Suprapubic skin (tissue), 4 donors: ENCODE measurements around the gene NPC1. TPM values are rescaled to one million over a fixed set of nuclear protein-coding genes. Genes with fewer than 3 reads are reported as not detected.
"Not testable (repeated sequence)": the region's sequence is repeated elsewhere in the genome, so short reads cannot be mapped to it uniquely, and the experiment has no call there.

Experiments used
- DNase-seq, 2 donors: peaks; one replicate each; pipeline ENCODE4 v3.0.0-alpha.2; 2019; ENCODE audit warnings: low spot score in 2 of 2
- H3K27ac ChIP-seq: fragments of 200-600 bp; sonication (generic); one replicate; pipeline ENCODE4 v1.5.1; 2019
- H3K27me3 ChIP-seq: fragments of 200-600 bp; sonication (generic); one replicate; pipeline ENCODE4 v1.5.1; 2019
- H3K36me3 ChIP-seq: fragments of 200-600 bp; sonication (generic); one replicate; pipeline ENCODE4 v1.5.1; 2019
- H3K4me1 ChIP-seq: fragments of 200-600 bp; sonication (generic); one replicate; pipeline ENCODE4 v1.5.1; 2019
- H3K4me3 ChIP-seq: fragments of 200-600 bp; sonication (generic); one replicate; pipeline ENCODE4 v1.5.1; 2019; ENCODE audit warnings: mild to moderate bottlenecking
- H3K9me3 ChIP-seq: fragments of 200-600 bp; sonication (generic); one replicate; pipeline ENCODE4 v1.5.1; 2019
- CTCF ChIP-seq, 2 donors: fragments of 200-600 bp in 1 of 2; fragments of 450-650 bp in 1 of 2; sonication (generic) in 1 of 2; IDR thresholded peaks; one replicate each; pipeline ENCODE4 v1.5.1; 2016 to 2019; ENCODE audit warnings: antibody characterized with exemption in 2 of 2, mild to moderate bottlenecking in 1 of 2, moderate library complexity in 1 of 2
- EP300 ChIP-seq: sonication (generic); formaldehyde crosslinking; IDR thresholded peaks from one replicate; pipeline ENCODE4 v1.6.1; 2017; ENCODE audit warnings: antibody characterized with exemption
- POLR2A ChIP-seq, 2 donors: fragments of 450-650 bp; IDR thresholded peaks; one replicate each; pipeline ENCODE4 v1.6.1; 2017; ENCODE audit warnings: antibody characterized with exemption in 2 of 2, mild to moderate bottlenecking in 2 of 2, moderate library complexity in 2 of 2
- POLR2AphosphoS5 ChIP-seq, 3 donors: sonication (generic); formaldehyde crosslinking; IDR thresholded peaks; one replicate each; pipeline ENCODE4 v1.6.1; 2017; ENCODE audit warnings: antibody characterized with exemption in 3 of 3
- WGBS: methylation state at CpG from one replicate; pipeline ENCODE4 v1.1.5; 2018; 5-methylcytosine and 5-hydroxymethylcytosine counted together
- total RNA-seq, 4 donors: library from RNA; depleted of rRNA; stranded (reverse); fragments of >200 nt; gene quantifications; one replicate each; pipeline ENCODE4 v1.1.0, GENCODE V29; 2016

Gene NPC1
- total RNA-seq, 4 donors from 2014 or later = 73.5 to 132 (median 90.3) TPM

GRCh38 chr18:23521907-23522306 is 64.4 kb downstream of the NPC1 start:
- no peaks in the 10 kb centered on the region for H3K27me3 ChIP-seq
- 54% methylated on average over 7 of the region's 7 CpGs for WGBS
- H3K4me1 ChIP-seq = peaks cover 11% of the 10 kb centered on the region
- DNase-seq = no peak
- no peaks in the 10 kb centered on the region for H3K9me3 ChIP-seq
- TF ChIP-seq POLR2A (IDR thresholded peaks at IDR 0.05) (no peak), CTCF (IDR thresholded peaks at IDR 0.05) (no peak), POLR2AphosphoS5 (IDR thresholded peaks at IDR 0.05) (no peak), EP300 (no peak)
- H3K27ac ChIP-seq = no peak overlapping the region
- H3K36me3 ChIP-seq = peaks cover 80% of the 10 kb centered on the region
- H3K4me3 ChIP-seq = no peak overlapping the region

GRCh38 chr18:23521271-23521670 is 65.0 kb downstream of the NPC1 start:
- no peak for DNase-seq
- no peaks in the 10 kb centered on the region for H3K27me3 ChIP-seq
- peaks cover 11% of the 10 kb centered on the region for H3K4me1 ChIP-seq
- no peaks in the 10 kb centered on the region for H3K9me3 ChIP-seq
- TF ChIP-seq POLR2A (IDR thresholded peaks at IDR 0.05) (no peak), POLR2AphosphoS5 (IDR thresholded peaks at IDR 0.05) (no peak), EP300 (no peak), CTCF (IDR thresholded peaks at IDR 0.05) (no peak)
- no peak overlapping the region for H3K27ac ChIP-seq
- peaks cover 79% of the 10 kb centered on the region for H3K36me3 ChIP-seq
- H3K4me3 ChIP-seq = no peak overlapping the region
- WGBS = 87% methylated on average over 7 of the region's 7 CpGs

GRCh38 chr18:23519734-23520133 is 66.6 kb downstream of the NPC1 start:
- H3K36me3 ChIP-seq = peaks cover 68% of the 10 kb centered on the region
- H3K4me1 ChIP-seq = peaks cover 11% of the 10 kb centered on the region
- H3K4me3 ChIP-seq = no peak overlapping the region
- TF ChIP-seq POLR2A (IDR thresholded peaks at IDR 0.05) (no peak), EP300 (no peak), POLR2AphosphoS5 (IDR thresholded peaks at IDR 0.05) (no peak), CTCF (IDR thresholded peaks at IDR 0.05) (no peak)
- no peak overlapping the region for H3K27ac ChIP-seq
- H3K27me3 ChIP-seq = no peaks in the 10 kb centered on the region
- no peaks in the 10 kb centered on the region for H3K9me3 ChIP-seq
- DNase-seq = no peak
- WGBS = 84% methylated on average over 4 of the region's 4 CpGs

GRCh38 chr18:23515911-23516546 is 70.3 kb downstream of the NPC1 start:
- Histone ChIP-seq H3K4me1 (no peaks in the 10 kb centered on the region), H3K9me3 (no peaks in the 10 kb centered on the region), H3K36me3 (peaks cover 58% of the 10 kb centered on the region), H3K27ac (no peak overlapping the region), H3K4me3 (no peak overlapping the region), H3K27me3 (no peaks in the 10 kb centered on the region)
- DNase-seq = peak in 1 of 2 donors; percentile 79
- TF ChIP-seq POLR2AphosphoS5 (IDR thresholded peaks at IDR 0.05) (no peak), EP300 (no peak), CTCF (IDR thresholded peaks at IDR 0.05) (peak; percentile 69 to 84), POLR2A (IDR thresholded peaks at IDR 0.05) (no peak)
- WGBS = 45% methylated on average over 17 of the region's 17 CpGs

GRCh38 chr18:23512641-23513040 is 73.7 kb downstream of the NPC1 start:
- WGBS = 100% methylated on average over 1 of the region's 1 CpG
- Histone ChIP-seq H3K36me3 (peaks cover 59% of the 10 kb centered on the region), H3K27ac (no peak overlapping the region), H3K27me3 (no peaks in the 10 kb centered on the region), H3K9me3 (no peaks in the 10 kb centered on the region), H3K4me1 (no peaks in the 10 kb centered on the region), H3K4me3 (no peak overlapping the region)
- DNase-seq = no peak
- no peak for TF ChIP-seq EP300
- no peak for TF ChIP-seq POLR2AphosphoS5 (IDR thresholded peaks at IDR 0.05)

GRCh38 chr18:23512216-23512615 is 74.1 kb downstream of the NPC1 start:
- not testable (repeated sequence) for H3K27ac ChIP-seq, H3K4me3 ChIP-seq, H3K9me3 ChIP-seq, H3K27me3 ChIP-seq, DNase-seq, H3K4me1 ChIP-seq
- 89% methylated on average over 7 of the region's 7 CpGs for WGBS
- peaks cover 63% of the 10 kb centered on the region for H3K36me3 ChIP-seq

- not testable (repeated sequence) for H3K4me1 ChIP-seq, H3K27me3 ChIP-seq, H3K9me3 ChIP-seq, DNase-seq, H3K4me3 ChIP-seq, H3K27ac ChIP-seq
- H3K36me3 ChIP-seq = peaks cover 55% of the 10 kb centered on the region
- WGBS = 92% methylated on average over 2 of the region's 2 CpGs
Measured at GRCh38 chr18:23510923-23511322, 75.4 kb downstream of the NPC1 start.
